H1 (cell line): ENCODE data around the gene GADL1. TPM values are rescaled to one million over a fixed set of nuclear protein-coding genes. Genes with fewer than 3 reads are reported as not detected.

ENCODE experiments used
- CTCF ChIA-PET: fragments of 300-600 bp; sonication (Branson Sonifier 250); formaldehyde crosslinking; loops from one replicate; lab custom pipeline; 2021; ENCODE audit not compliant: partially characterized antibody; lab: Charles Lee
- POLR2A ChIA-PET: fragments of 300-600 bp; sonication (Branson Sonifier 250); formaldehyde crosslinking; loops from one replicate; lab custom pipeline; 2021; ENCODE audit warnings: inconsistent platforms; ENCODE audit not compliant: partially characterized antibody; lab: Charles Lee
- DNase-seq, 2 experiments: peaks; one replicate each; pipeline versions ENCODE4 v3.0.0 to v3.0.0-alpha.2; 2010 to 2022; ENCODE audit warnings: low spot score in 2 of 2, low read depth in 1 of 2, mixed read lengths in 1 of 2
- FAIRE-seq: peaks from 2 replicates; lab custom pipeline; 2011; peaks lifted over from hg19 to GRCh38; lab: Jason Lieb, UNC
- H2AFZ ChIP-seq: 2 replicates; pipeline ENCODE4 v1.8.1; 2012; ENCODE audit warnings: low read length, inconsistent platforms
- H2AK5ac ChIP-seq: 2 replicates; pipeline ENCODE4 v1.6.1; 2013; ENCODE audit warnings: low read depth, low read length
- H2BK120ac ChIP-seq: replicated peaks from 2 replicates; pipeline ENCODE3; 2013; ENCODE audit warnings: low read depth, low read length, inconsistent platforms
- H2BK12ac ChIP-seq: 2 replicates; pipeline ENCODE4 v1.6.1; 2013; ENCODE audit warnings: low read depth, low read length
- H2BK15ac ChIP-seq: 2 replicates; pipeline ENCODE4 v1.6.1; 2013; ENCODE audit warnings: low read length
- H2BK20ac ChIP-seq: 2 replicates; pipeline ENCODE4 v1.6.1; 2013; ENCODE audit warnings: low read length
- H2BK5ac ChIP-seq: 2 replicates; pipeline ENCODE4 v1.6.1; 2013; ENCODE audit warnings: low read depth, low read length
- H3K14ac ChIP-seq: 2 replicates; pipeline ENCODE4 v1.6.1; 2013; ENCODE audit warnings: inconsistent platforms; ENCODE audit not compliant: insufficient read length
- H3K18ac ChIP-seq: 2 replicates; pipeline ENCODE4 v1.6.1; 2013; ENCODE audit warnings: low read length; ENCODE audit errors: extremely low read depth
- H3K23ac ChIP-seq: 2 replicates; pipeline ENCODE4 v1.6.1; 2013; ENCODE audit warnings: inconsistent platforms; ENCODE audit not compliant: insufficient read length
- H3K23me2 ChIP-seq: 2 replicates; pipeline ENCODE4 v1.6.1; 2013; ENCODE audit warnings: low read depth, low read length
- H3K27ac ChIP-seq: 2 replicates; pipeline ENCODE4 v1.6.1; 2011; ENCODE audit warnings: low read depth, low read length, inconsistent platforms
- H3K27me3 ChIP-seq, 4 experiments: replicated peaks in 1 of 4; 1 replicate in 1 of 4; 2 replicates in 3 of 4; pipeline versions ENCODE4 v1.6.1 to v1.8.1; 2011 to 2013; ENCODE audit warnings: low read length in 3 of 4, mild to moderate bottlenecking in 3 of 4, inconsistent platforms in 2 of 4, mixed read lengths in 2 of 4, moderate library complexity in 1 of 4; ENCODE audit not compliant: control insufficient read depth in 3 of 4, insufficient read depth in 3 of 4; ENCODE audit errors: extremely low read depth in 1 of 4
- H3K36me3 ChIP-seq, 4 experiments: 2 replicates each; pipeline versions ENCODE4 v1.6.1 to v1.8.1; 2011 to 2013; ENCODE audit warnings: mild to moderate bottlenecking in 4 of 4, low read length in 3 of 4, moderate library complexity in 2 of 4, control low read depth in 1 of 4, inconsistent platforms in 1 of 4; ENCODE audit not compliant: insufficient read depth in 4 of 4, control insufficient read depth in 2 of 4
- H3K4ac ChIP-seq: replicated peaks from 2 replicates; pipeline ENCODE3; 2013; ENCODE audit warnings: low read length, low read depth, mixed read lengths, inconsistent platforms; ENCODE audit not compliant: insufficient read length
- H3K4me1 ChIP-seq, 4 experiments: replicated peaks in 1 of 4; 1 replicate in 1 of 4; 2 replicates in 3 of 4; pipeline versions ENCODE4 v1.6.1 to v1.8.1; 2011 to 2013; ENCODE audit warnings: low read length in 3 of 4, inconsistent platforms in 2 of 4, mixed read lengths in 1 of 4; ENCODE audit not compliant: insufficient read depth in 4 of 4, control insufficient read depth in 3 of 4
- H3K4me2 ChIP-seq, 2 experiments: 2 replicates each; pipeline versions ENCODE4 v1.6.1 to v1.8.1; 2011 to 2013; ENCODE audit warnings: low read depth in 2 of 2, low read length in 2 of 2, control low read depth in 1 of 2, inconsistent platforms in 1 of 2, mild to moderate bottlenecking in 1 of 2; ENCODE audit not compliant: insufficient read depth in 1 of 2
- H3K4me3 ChIP-seq, 4 experiments: fragments of 200-600, 300-600 bp in 1 of 4; sonication (generic), shearing (Covaris generic), sonication (Bioruptor Twin) in 1 of 4; 2 replicates each; pipeline versions ENCODE4 v1.5.1 to v1.8.1; 2011 to 2016; ENCODE audit warnings: low read length in 4 of 4, low read depth in 3 of 4, control low read depth in 2 of 4, inconsistent platforms in 2 of 4, mild to moderate bottlenecking in 2 of 4, mixed read lengths in 1 of 4, moderate library complexity in 1 of 4; ENCODE audit not compliant: insufficient read depth in 2 of 4; ENCODE audit errors: extremely low read depth in 1 of 4
- H3K56ac ChIP-seq: replicated peaks from 2 replicates; pipeline ENCODE3; 2013; ENCODE audit warnings: low read depth, mild to moderate bottlenecking, mixed read lengths, low read length, inconsistent platforms; ENCODE audit not compliant: insufficient read length
- H3K79me1 ChIP-seq: 2 replicates; pipeline ENCODE4 v1.6.1; 2013; ENCODE audit warnings: low read depth, low read length, control low read depth
- H3K79me2 ChIP-seq, 2 experiments: 2 replicates each; pipeline versions ENCODE4 v1.6.1 to v1.8.1; 2012 to 2013; ENCODE audit warnings: low read length in 2 of 2, mild to moderate bottlenecking in 2 of 2, inconsistent platforms in 1 of 2; ENCODE audit not compliant: insufficient read depth in 2 of 2, control insufficient read depth in 1 of 2
- H3K9ac ChIP-seq, 4 experiments: replicated peaks in 1 of 4; 1 replicate in 1 of 4; 2 replicates in 3 of 4; pipeline versions ENCODE4 v1.6.1 to v1.8.1; 2011 to 2013; ENCODE audit warnings: low read depth in 3 of 4, low read length in 3 of 4, control low read depth in 2 of 4, mild to moderate bottlenecking in 2 of 4, moderate library complexity in 2 of 4, inconsistent platforms in 1 of 4; ENCODE audit errors: extremely low read depth in 1 of 4
- H3K9me3 ChIP-seq, 2 experiments: 2 replicates each; pipeline versions ENCODE4 v1.6.1 to v1.8.1; 2012 to 2013; ENCODE audit warnings: mild to moderate bottlenecking in 2 of 2, moderate library complexity in 2 of 2, control low read depth in 1 of 2, inconsistent platforms in 1 of 2, low read depth in 1 of 2, low read length in 1 of 2, mixed read lengths in 1 of 2; ENCODE audit not compliant: insufficient read depth in 2 of 2
- H4K20me1 ChIP-seq, 2 experiments: replicated peaks in 1 of 2; 2 replicates each; pipeline versions ENCODE3 to v1.8.1; 2011 to 2013; ENCODE audit warnings: inconsistent platforms in 2 of 2, low read length in 2 of 2, mild to moderate bottlenecking in 1 of 2; ENCODE audit not compliant: insufficient read depth in 2 of 2, control insufficient read depth in 1 of 2
- H4K5ac ChIP-seq: 2 replicates; pipeline ENCODE4 v1.6.1; 2013; ENCODE audit warnings: low read length, low read depth, mixed read lengths, inconsistent platforms; ENCODE audit not compliant: insufficient read length
- H4K8ac ChIP-seq: 2 replicates; pipeline ENCODE4 v1.8.0; 2013; ENCODE audit warnings: mild to moderate bottlenecking, moderate library complexity, low read length, inconsistent platforms; ENCODE audit not compliant: insufficient read depth; ENCODE audit errors: extremely low read depth
- H4K91ac ChIP-seq: replicated peaks from 2 replicates; pipeline ENCODE3; 2013; ENCODE audit warnings: low read length, mixed read lengths, inconsistent platforms; ENCODE audit not compliant: insufficient read length
- CBX5 ChIP-seq: fragments of 300-800, 300-1000 bp; sonication (generic); IDR thresholded peaks from 2 replicates; pipeline ENCODE4 v1.7.1; 2016; ENCODE audit warnings: antibody characterized with exemption, low read length, low read depth
- EP300 ChIP-seq, 2 experiments: IDR thresholded peaks; 1 replicate in 1 of 2; 2 replicates in 1 of 2; pipeline ENCODE4 v1.6.1; 2011 to 2012; ENCODE audit warnings: low read depth in 2 of 2, low read length in 2 of 2, mild to moderate bottlenecking in 2 of 2, borderline replicate concordance in 1 of 2, inconsistent platforms in 1 of 2, moderate library complexity in 1 of 2
- EZH2 ChIP-seq: fragments of 200-600 bp; sonication (generic); IDR thresholded peaks from 2 replicates; pipeline ENCODE4 v1.7.1; 2012; ENCODE audit warnings: low read depth, mild to moderate bottlenecking, moderate library complexity, low read length, inconsistent platforms; ENCODE audit not compliant: severe bottlenecking
- RAD21 ChIP-seq, 2 experiments: IDR thresholded peaks in 1 of 2; conservative IDR thresholded peaks in 1 of 2; 2 replicates each; pipeline ENCODE4 v1.6.1; 2011; ENCODE audit warnings: low read depth in 2 of 2, low read length in 2 of 2, improper control_type of control experiment in 1 of 2, inconsistent platforms in 1 of 2, mild to moderate bottlenecking in 1 of 2, moderate library complexity in 1 of 2
- RXRA ChIP-seq: IDR thresholded peaks from 2 replicates; pipeline ENCODE4 v1.6.1; 2011; ENCODE audit warnings: low read depth, mild to moderate bottlenecking, low read length, moderate library complexity; ENCODE audit not compliant: insufficient read depth
- SRF ChIP-seq: IDR thresholded peaks from 2 replicates; pipeline ENCODE4 v1.6.1; 2011; ENCODE audit warnings: mild to moderate bottlenecking, low read depth, low read length, moderate library complexity
- WGBS, 2 experiments: shearing (Covaris generic) in 1 of 2; methylation state at CpG; one replicate each; pipeline versions ENCODE4 v1.1.6 to v1.1.7; 2013 to 2015; ENCODE audit warnings: low lambda C conversion rate in 2 of 2, mixed read lengths in 2 of 2, inconsistent platforms in 1 of 2, low coverage in 1 of 2, missing lambda C conversion rate in 1 of 2; ENCODE audit not compliant: insufficient replicate concordance in 2 of 2, insufficient coverage in 1 of 2, insufficient read length in 1 of 2; ENCODE audit errors: extremely low coverage in 1 of 2, missing lambda C conversion rate in 1 of 2; 5-methylcytosine and 5-hydroxymethylcytosine counted together
- polyA plus RNA-seq, 7 experiments: library from polyadenylated mRNA; depleted of rRNA in 3 of 7; stranded (reverse) in 5 of 7; unstranded in 2 of 7; fragments of >200 nt in 5 of 7; fragments of 200-250 nt in 2 of 7; gene quantifications; 1 replicate in 5 of 7; 2 replicates in 1 of 7; 4 replicates in 1 of 7; pipeline versions ENCODE4 v1.2.1 to v1.2.3, GENCODE V29; 2011 to 2013; ENCODE audit warnings: missing spikeins in 2 of 7, mixed read lengths in 2 of 7
- total RNA-seq: library from RNA; stranded (reverse); fragmentation: NEBNext Ultra II Directional; extraction: Animal tissue kit (Norgen Biotek cat#: 25700); gene quantifications from 2 replicates; pipeline ENCODE4 v1.2.1, GENCODE V29; 2021

The GADL1 gene
- total and polyA plus RNA-seq, 2 of the 8 experiments (the other 6 are each of a cell fraction or from before 2014, with no cell fraction given): 0.03 to 0.30 TPM

- no peak overlapping the region for H3K18ac ChIP-seq
- DNase-seq (no peak), FAIRE-seq (no peak)
- H3K23me2 ChIP-seq: no peaks in the 10 kb centered on the region
- no peak overlapping the region for H3K27ac ChIP-seq
- no peak overlapping the region for H4K91ac ChIP-seq
- no peaks in the 10 kb centered on the region for H3K9me3 ChIP-seq
- H3K4me1 ChIP-seq: peaks cover 0 to 7% (median under 1%) of the 10 kb centered on the region in 4 experiments; a peak in 3 of 7 replicates
- no peak overlapping the region for H2BK20ac ChIP-seq
- no peak overlapping the region for H2BK12ac ChIP-seq
- no peak overlapping the region for H3K4me2 ChIP-seq
- no peak overlapping the region for H2BK15ac ChIP-seq
- H2BK120ac ChIP-seq: no peak overlapping the region
- H3K4me3 ChIP-seq: no peak overlapping the region
- no peaks in the 10 kb centered on the region for H3K79me2 ChIP-seq
- ChIA-PET CTCF (interaction anchor here (0.7 kb wide), 1 partner anchor 30 kb away, joined by 4 read pairs; no protein-coding TSS in a partner anchor), POLR2A (interaction anchor here (0.8 kb wide), 1 partner anchor 10 kb away, joined by 3 read pairs; the partner anchor contains the start of gene GADL1)
- no peak overlapping the region for H4K5ac ChIP-seq
- no peak for TF ChIP-seq SRF
- no peak for TF ChIP-seq RXRA
- no peak for TF ChIP-seq EZH2
- no peak for TF ChIP-seq EP300 (IDR thresholded peaks at IDR 0.05; ENCODE audit: borderline replicate concordance in 1 of 2, low read depth in 2 of 2, low read length in 2 of 2)
- no peak for TF ChIP-seq CBX5
- TF ChIP-seq RAD21 (IDR thresholded peaks at IDR 0.05 in 1 of 2, conservative IDR thresholded peaks at IDR 0.05 in 1 of 2; ENCODE audit: low read depth in 2 of 2, low read length in 2 of 2): no peak
- H3K56ac ChIP-seq: no peak overlapping the region
- no peaks in the 10 kb centered on the region for H3K27me3 ChIP-seq
- no peak overlapping the region for H3K23ac ChIP-seq
- no peak overlapping the region for H2BK5ac ChIP-seq
- no peak overlapping the region for H4K8ac ChIP-seq
- H3K9ac ChIP-seq: no peak overlapping the region
- H2AFZ ChIP-seq: no peak overlapping the region
- H2AK5ac ChIP-seq: no peak overlapping the region
- no peaks in the 10 kb centered on the region for H3K36me3 ChIP-seq
- no peaks in the 10 kb centered on the region for H3K79me1 ChIP-seq
- no peak overlapping the region for H3K4ac ChIP-seq
- no peaks in the 10 kb centered on the region for H4K20me1 ChIP-seq
- H3K14ac ChIP-seq: no peak overlapping the region
- 87% methylated on average over 4 of the region's 4 CpGs; no CpG with 5 or more reads in 1 of the 2 experiments for WGBS, 2 experiments
Observed at GRCh38 chr3:30904996-30905395, 10.5 kb upstream of the GADL1 start.
